MV-4-11 (cell line): ENCODE results near the gene UTS2.
A peak's percentile ranks its signal among the peaks of the same experiment; 100 is the strongest.

ENCODE experiments used
- DNase-seq: peaks from one replicate; lab custom pipeline; 2025; lab: John Stamatoyannopoulos, UW

UTS2 gene

GRCh38 chr1:7810395-7810794 is 42.5 kb downstream of the UTS2 start:
- DNase-seq = peak; percentile 67

DNA sequence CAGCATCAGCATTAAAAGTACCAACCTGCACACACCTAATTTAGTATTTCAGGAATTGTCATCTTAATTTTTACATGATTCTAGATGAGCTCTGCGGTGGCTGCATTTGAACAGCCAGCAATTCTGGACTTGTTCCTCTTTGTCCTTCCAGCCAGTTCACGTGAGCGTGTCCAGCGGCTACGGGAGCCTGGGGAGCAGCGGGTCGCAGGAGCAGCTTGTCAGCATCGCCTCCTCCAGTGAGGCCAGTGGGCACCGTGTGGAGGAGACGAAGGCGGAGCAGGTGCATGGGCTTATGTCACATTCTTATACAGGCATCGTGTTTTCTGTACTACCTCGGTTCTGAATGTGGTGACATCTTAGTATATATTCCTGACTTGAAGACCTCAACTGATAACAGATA is 43.1 kb downstream of the UTS2 start:
- no peak for DNase-seq

GRCh38 chr1:7808253-7808844 is 44.5 kb downstream of the UTS2 start:
- DNase-seq = peak; percentile 53

- DNase-seq = no peak
Observed at GRCh38 chr1:7805460-7805859, 47.4 kb downstream of the UTS2 start.
